Keratinocyte (primary cell): ENCODE measurements around the gene KHDC4.

Source experiments
- EZH2 ChIP-seq: IDR thresholded peaks from one replicate; pipeline ENCODE4 v1.6.1; 2012; ENCODE audit warnings: inconsistent platforms, mild to moderate bottlenecking, low read length, moderate library complexity
- TF ChIP-seq, protein P1 (sequence below), 3 experiments: IDR thresholded peaks in 1 of 3; conservative IDR thresholded peaks in 1 of 3; optimal IDR thresholded peaks in 1 of 3; 2 replicates in 2 of 3; 3 replicates in 1 of 3; pipeline versions ENCODE3 to v1.5.1; 2011; ENCODE audit warnings: low read length in 3 of 3, mild to moderate bottlenecking in 3 of 3, moderate library complexity in 2 of 3, control low read depth in 1 of 3, inconsistent platforms in 1 of 3; ENCODE audit not compliant: insufficient read depth in 2 of 3; ENCODE audit errors: extremely low read depth in 1 of 3

DNA sequence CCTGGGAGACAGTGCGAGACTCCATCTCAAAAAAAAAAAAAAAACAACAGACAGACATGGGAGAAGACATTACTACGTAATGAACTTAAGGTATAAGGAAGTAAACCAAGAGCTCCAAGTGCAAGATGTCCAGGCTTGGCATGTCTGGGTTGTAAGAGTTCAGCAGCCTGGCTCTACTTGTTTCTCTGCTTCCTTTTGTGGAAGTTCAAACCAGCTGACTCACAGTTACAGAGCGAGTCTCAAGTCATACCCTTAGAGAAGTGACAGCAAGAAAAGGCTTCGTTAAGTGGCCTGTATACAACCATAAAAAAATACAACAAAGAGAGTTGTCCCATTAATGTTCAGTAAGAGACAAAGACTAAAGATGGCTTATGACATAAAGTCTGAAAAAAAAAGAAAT, 24.3 kb downstream of the KHDC4 start:
- TF ChIP-seq, protein P1, sequence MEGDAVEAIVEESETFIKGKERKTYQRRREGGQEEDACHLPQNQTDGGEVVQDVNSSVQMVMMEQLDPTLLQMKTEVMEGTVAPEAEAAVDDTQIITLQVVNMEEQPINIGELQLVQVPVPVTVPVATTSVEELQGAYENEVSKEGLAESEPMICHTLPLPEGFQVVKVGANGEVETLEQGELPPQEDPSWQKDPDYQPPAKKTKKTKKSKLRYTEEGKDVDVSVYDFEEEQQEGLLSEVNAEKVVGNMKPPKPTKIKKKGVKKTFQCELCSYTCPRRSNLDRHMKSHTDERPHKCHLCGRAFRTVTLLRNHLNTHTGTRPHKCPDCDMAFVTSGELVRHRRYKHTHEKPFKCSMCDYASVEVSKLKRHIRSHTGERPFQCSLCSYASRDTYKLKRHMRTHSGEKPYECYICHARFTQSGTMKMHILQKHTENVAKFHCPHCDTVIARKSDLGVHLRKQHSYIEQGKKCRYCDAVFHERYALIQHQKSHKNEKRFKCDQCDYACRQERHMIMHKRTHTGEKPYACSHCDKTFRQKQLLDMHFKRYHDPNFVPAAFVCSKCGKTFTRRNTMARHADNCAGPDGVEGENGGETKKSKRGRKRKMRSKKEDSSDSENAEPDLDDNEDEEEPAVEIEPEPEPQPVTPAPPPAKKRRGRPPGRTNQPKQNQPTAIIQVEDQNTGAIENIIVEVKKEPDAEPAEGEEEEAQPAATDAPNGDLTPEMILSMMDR (optimal IDR thresholded peaks at IDR 0.05 in 1 of 3, IDR thresholded peaks at IDR 0.05 in 1 of 3, conservative IDR thresholded peaks at IDR 0.05 in 1 of 3; ENCODE audit: extremely low read depth in 1 of 3, insufficient read depth in 2 of 3, low read length in 3 of 3): no peak
- no peak for TF ChIP-seq EZH2
